A549 (cell line): ENCODE results near the gene GSDMA.

Experiments
- CTCF ChIP-seq: fragments of >200 bp; sonication (Bioruptor Twin); formaldehyde crosslinking; IDR thresholded peaks from 3 replicates; pipeline ENCODE4 v1.5.1; 2016
- KDM1A ChIP-seq: fragments of 200-600 bp; sonication (generic); IDR thresholded peaks from 2 replicates; pipeline ENCODE4 v1.6.1; 2016; ENCODE audit warnings: low read depth, mild to moderate bottlenecking
- MYC ChIP-seq: IDR thresholded peaks from 2 replicates; pipeline ENCODE4 v1.6.1; 2012; ENCODE audit warnings: mild to moderate bottlenecking, inconsistent platforms, low read length, improper control_type of control experiment, borderline replicate concordance
- NR3C1 ChIP-seq: fragments of >200 bp; sonication (Bioruptor Twin); formaldehyde crosslinking; IDR thresholded peaks from 3 replicates; pipeline ENCODE4 v1.6.1; 2017
- POLR2A ChIP-seq: IDR thresholded peaks from 2 replicates; pipeline ENCODE4 v1.6.1; 2012; ENCODE audit warnings: mild to moderate bottlenecking, low read length
- RARB ChIP-seq: fragments of 250-450 bp; sonication (Bioruptor Pico); IDR thresholded peaks from 2 replicates; pipeline ENCODE4 v1.8.0; 2021; ENCODE audit warnings: mild to moderate bottlenecking, moderate library complexity
- RFX5 ChIP-seq: fragments of 450-650 bp; IDR thresholded peaks from 2 replicates; pipeline ENCODE4 v1.7.1; 2014; ENCODE audit warnings: antibody characterized with exemption, mild to moderate bottlenecking, moderate library complexity
- USF2 ChIP-seq: fragments of 450-650 bp; IDR thresholded peaks from 2 replicates; pipeline ENCODE4 v1.6.1; 2014; ENCODE audit warnings: antibody characterized with exemption
- ZFP36 ChIP-seq: fragments of 450-650 bp; IDR thresholded peaks from 2 replicates; pipeline ENCODE4 v1.6.1; 2014; ENCODE audit warnings: borderline replicate concordance; ENCODE audit not compliant: partially characterized antibody

- no peak for TF ChIP-seq CTCF
- no peak for TF ChIP-seq RFX5
- TF ChIP-seq USF2 = no peak
- TF ChIP-seq KDM1A = no peak
- no peak for TF ChIP-seq NR3C1
- no peak for TF ChIP-seq ZFP36
- TF ChIP-seq POLR2A = no peak
- TF ChIP-seq MYC = no peak
- TF ChIP-seq RARB (CRISPR knock-in tag) = no peak
Observed at GRCh38 chr17:40025991-40026815, 63.4 kb downstream of the GSDMA start.
